Kidney (tissue), 14 donors: Measurements from ENCODE around the gene GBX1. TPM values are rescaled to one million over a fixed set of nuclear protein-coding genes. Genes with fewer than 3 reads are reported as not detected.
A peak's percentile ranks its signal among the peaks of the same experiment; 100 is the strongest.

ENCODE experiments used
- DNase-seq, 5 donors: peaks; one replicate each; pipeline ENCODE4 v3.0.0-alpha.2; 2013 to 2020
- FAIRE-seq: peaks from 2 replicates; lab custom pipeline; 2012; peaks lifted over from hg19 to GRCh38; lab: Jason Lieb, UNC
- H3K27ac ChIP-seq, 2 donors: one replicate each; pipeline ENCODE4 v1.7.0; 2013; ENCODE audit warnings: low read depth in 2 of 2, low read length in 2 of 2, inconsistent platforms in 1 of 2
- H3K27me3 ChIP-seq: one replicate; pipeline ENCODE4 v1.7.1; 2013; ENCODE audit warnings: low read length, inconsistent platforms; ENCODE audit not compliant: control insufficient read depth, insufficient read depth
- H3K36me3 ChIP-seq, 3 donors: one replicate each; pipeline versions ENCODE4 v1.7.0 to v1.7.1; 2013; ENCODE audit warnings: low read length in 3 of 3, control low read depth in 1 of 3, inconsistent platforms in 1 of 3; ENCODE audit not compliant: insufficient read depth in 3 of 3, control insufficient read depth in 2 of 3
- H3K4me1 ChIP-seq, 3 donors: one replicate each; pipeline versions ENCODE4 v1.7.0 to v1.7.1; 2013; ENCODE audit warnings: low read length in 3 of 3, inconsistent platforms in 1 of 3, low read depth in 1 of 3; ENCODE audit not compliant: control insufficient read depth in 2 of 3, insufficient read depth in 2 of 3
- H3K4me3 ChIP-seq, 3 donors: one replicate each; pipeline versions ENCODE4 v1.7.0 to v1.8.1; 2013; ENCODE audit warnings: low read length in 3 of 3, control low read depth in 1 of 3, inconsistent platforms in 1 of 3
- H3K9ac ChIP-seq, 3 donors: one replicate each; pipeline versions ENCODE4 v1.7.0 to v1.7.1; 2013; ENCODE audit warnings: low read length in 3 of 3, control low read depth in 1 of 3, inconsistent platforms in 1 of 3
- H3K9me3 ChIP-seq, 3 donors: one replicate each; pipeline versions ENCODE4 v1.7.0 to v1.7.1; 2013; ENCODE audit warnings: low read length in 3 of 3, control low read depth in 1 of 3, inconsistent platforms in 1 of 3; ENCODE audit not compliant: control insufficient read depth in 2 of 3, insufficient read depth in 1 of 3
- CTCF ChIP-seq: IDR thresholded peaks from 3 replicates; pipeline ENCODE4 v1.5.1; 2012; ENCODE audit warnings: mild to moderate bottlenecking, moderate library complexity, borderline replicate concordance; ENCODE audit not compliant: insufficient read depth; ENCODE audit errors: extremely low read depth
- intact Hi-C: fragments of 100-400 bp; cut with DNase I; formaldehyde crosslinking; loops from one replicate; pipeline ENCODE4 v1.11.1; 2022
- polyA plus RNA-seq: library from polyadenylated mRNA; stranded (reverse); fragments of 350-450 nt; fragmentation: Illumina TruSeq; extraction: RNeasy Lipid Tissue Mini Kit (QIAGEN cat#74804); gene quantifications from one replicate; pipeline ENCODE4 v1.2.3, GENCODE V29; 2014; ENCODE audit warnings: low read depth, low replicate concordance; ENCODE audit not compliant: insufficient read depth
- total RNA-seq: library from RNA; stranded (reverse); fragmentation: NEBNext Ultra II Directional; extraction: Animal tissue kit (Norgen Biotek cat#: 25700); gene quantifications from one replicate; pipeline ENCODE4 v1.2.1, GENCODE V29; 2021
- donor health status: control.
- donor health status: control.
- donor health status: control.
- donor health status: control.
- donor health status: control.
- donor health status: DM: yes; HTN: yes; CAD: no.
- donor health status: Normal renal cell carcinoma (clear cell type).

The GBX1 gene
- total and polyA plus RNA-seq, 2 donors from 2014 or later, result not detected

DNA sequence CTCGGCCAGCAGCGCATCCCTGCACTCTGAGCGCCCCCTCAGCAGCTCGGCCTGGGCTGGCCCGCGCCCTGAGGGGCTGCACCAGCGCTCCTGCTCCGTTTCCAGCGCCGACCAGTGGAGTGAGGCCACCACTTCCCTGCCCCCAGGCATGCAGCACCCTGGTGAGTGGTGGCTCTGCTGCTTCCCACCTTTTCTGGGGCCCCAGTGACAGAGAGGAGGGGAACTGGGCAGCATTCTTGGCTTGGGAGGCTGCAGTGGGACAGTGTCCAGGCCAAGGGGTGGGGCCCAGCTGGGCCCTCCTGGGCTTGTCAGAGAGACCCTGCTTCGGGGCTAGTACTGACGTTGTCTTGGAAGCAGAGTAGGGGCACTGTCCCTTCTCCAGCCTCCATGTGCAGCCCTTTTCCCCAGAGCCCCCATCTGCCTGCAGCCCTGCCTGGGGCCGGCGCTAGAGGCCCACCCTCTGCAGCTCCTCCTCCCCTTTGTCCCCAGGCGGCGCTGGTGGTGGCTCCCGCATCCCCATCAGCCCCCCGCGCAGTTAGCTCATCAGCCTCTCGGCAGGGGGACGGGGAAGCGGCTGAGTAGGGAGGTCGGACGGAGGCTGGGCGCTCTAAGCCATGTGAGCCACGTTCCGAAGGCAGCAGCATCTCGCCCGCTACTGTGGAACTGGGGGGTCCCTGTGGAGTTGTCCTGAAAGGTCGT, 29.2 kb downstream of the GBX1 start:
- FAIRE-seq (no peak), DNase-seq (peak in 3 of 5 donors; percentile 31 to 67 (median 54))
- H3K27ac ChIP-seq, result no peak overlapping the region
- TF ChIP-seq CTCF, result no peak
- no peak overlapping the region for H3K9ac ChIP-seq
- H3K36me3 ChIP-seq, result peaks cover 0 to 31% (median 20%) of the 10 kb centered on the region in 3 donors
- no peaks in the 10 kb centered on the region for H3K27me3 ChIP-seq
- H3K4me3 ChIP-seq, result no peak overlapping the region
- no peaks in the 10 kb centered on the region for H3K9me3 ChIP-seq
- intact Hi-C loops, result no loop called here
- H3K4me1 ChIP-seq, result no peaks in the 10 kb centered on the region

GRCh38 chr7:151137791-151138152, 29.7 kb downstream of the GBX1 start:
- H3K27me3 ChIP-seq, result no peaks in the 10 kb centered on the region
- H3K9me3 ChIP-seq, result no peaks in the 10 kb centered on the region
- H3K4me1 ChIP-seq, result no peaks in the 10 kb centered on the region
- H3K9ac ChIP-seq, result no peak overlapping the region
- H3K36me3 ChIP-seq, result peaks cover 0 to 34% (median 20%) of the 10 kb centered on the region in 3 donors
- no peak overlapping the region for H3K4me3 ChIP-seq
- peak in 2 of 5 donors; percentile 41 to 64 for DNase-seq
- TF ChIP-seq CTCF, result no peak
- no peak overlapping the region for H3K27ac ChIP-seq
- intact Hi-C loops, result no loop called here
- no peak for FAIRE-seq

DNA sequence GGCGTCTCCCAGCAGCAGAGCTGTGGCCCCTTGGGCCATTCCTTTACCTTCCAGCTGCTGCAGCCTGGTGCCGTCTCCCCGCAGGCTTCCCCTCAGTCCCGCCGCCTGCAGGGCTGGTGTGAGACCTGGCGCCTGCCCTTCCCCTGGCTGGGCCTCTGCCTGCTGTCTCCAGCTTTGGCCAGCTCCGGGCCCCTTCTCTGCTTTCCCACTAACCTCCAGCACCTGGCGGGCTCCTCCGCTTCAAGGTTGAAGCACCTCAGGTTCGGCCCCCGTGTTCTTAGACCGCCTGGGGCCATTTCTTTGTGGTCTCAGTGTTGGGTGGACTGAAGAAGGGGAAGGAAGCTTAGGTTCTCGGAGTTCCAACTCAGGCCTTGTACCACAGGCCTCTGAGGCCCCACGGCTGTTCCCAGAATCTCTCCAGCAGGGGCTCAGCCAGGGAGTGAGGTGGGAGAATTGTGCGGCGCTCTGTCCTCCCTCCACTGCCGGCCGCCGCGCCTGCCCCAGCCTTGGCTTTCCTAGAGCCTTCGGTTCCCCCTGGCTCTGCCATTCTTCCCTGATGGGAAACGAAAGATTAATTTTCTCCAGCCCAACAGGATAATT, 30.3 kb downstream of the GBX1 start:
- FAIRE-seq, result no peak
- intact Hi-C loops, result no loop called here
- Histone ChIP-seq H3K4me3 (no peak overlapping the region), H3K27me3 (no peaks in the 10 kb centered on the region), H3K9ac (no peak overlapping the region), H3K27ac (no peak overlapping the region), H3K36me3 (peaks cover 0 to 35% (median 19%) of the 10 kb centered on the region in 3 donors), H3K9me3 (no peaks in the 10 kb centered on the region), H3K4me1 (no peaks in the 10 kb centered on the region)
- no peak for TF ChIP-seq CTCF
- DNase-seq, result peak in 3 of 5 donors; percentile 46 to 54 (median 48)
